Stomach (tissue), 4 donors: ENCODE results near the gene PRR27.

Experiments
- EP300 ChIP-seq: sonication (generic); formaldehyde crosslinking; IDR thresholded peaks from one replicate; pipeline ENCODE4 v1.6.1; 2017; ENCODE audit warnings: antibody characterized with exemption
- POLR2A ChIP-seq, 4 donors: fragments of 450-650 bp; IDR thresholded peaks; one replicate each; pipeline ENCODE4 v1.6.1; 2016; ENCODE audit warnings: antibody characterized with exemption in 4 of 4, control low read depth in 2 of 4, mild to moderate bottlenecking in 1 of 4, moderate library complexity in 1 of 4
- POLR2AphosphoS5 ChIP-seq, 3 donors: sonication (generic); formaldehyde crosslinking; IDR thresholded peaks; one replicate each; pipeline ENCODE4 v1.6.1; 2016; ENCODE audit warnings: antibody characterized with exemption in 3 of 3
- TF ChIP-seq, protein P1 (sequence below), 7 experiments: fragments of 450-650 bp in 4 of 7; fragments of 200-600 bp in 3 of 7; sonication (generic) in 3 of 7; IDR thresholded peaks; one replicate each; pipeline ENCODE4 v1.5.1; 2016 to 2019; ENCODE audit warnings: antibody characterized with exemption in 7 of 7, control low read depth in 2 of 7, mild to moderate bottlenecking in 1 of 7

DNA sequence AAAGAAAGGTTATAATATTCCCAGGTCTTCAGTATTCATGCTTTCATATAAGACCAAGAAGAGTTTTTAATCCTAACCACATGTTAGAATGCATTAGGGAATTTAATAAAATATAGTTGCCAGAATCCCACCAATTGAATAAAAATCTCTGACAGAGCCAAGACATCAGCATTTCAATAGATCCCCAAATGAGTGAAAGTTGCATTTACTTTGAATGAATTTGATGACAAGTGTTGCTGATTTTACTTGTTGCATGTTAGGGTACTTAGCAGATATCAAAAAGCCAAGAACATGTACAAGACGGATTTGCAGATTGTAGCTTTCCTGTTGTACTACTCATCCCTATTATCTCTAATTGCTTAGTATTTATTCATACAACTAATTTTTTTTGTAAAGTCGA is 39.9 kb upstream of the PRR27 start:
- TF ChIP-seq, protein P1, sequence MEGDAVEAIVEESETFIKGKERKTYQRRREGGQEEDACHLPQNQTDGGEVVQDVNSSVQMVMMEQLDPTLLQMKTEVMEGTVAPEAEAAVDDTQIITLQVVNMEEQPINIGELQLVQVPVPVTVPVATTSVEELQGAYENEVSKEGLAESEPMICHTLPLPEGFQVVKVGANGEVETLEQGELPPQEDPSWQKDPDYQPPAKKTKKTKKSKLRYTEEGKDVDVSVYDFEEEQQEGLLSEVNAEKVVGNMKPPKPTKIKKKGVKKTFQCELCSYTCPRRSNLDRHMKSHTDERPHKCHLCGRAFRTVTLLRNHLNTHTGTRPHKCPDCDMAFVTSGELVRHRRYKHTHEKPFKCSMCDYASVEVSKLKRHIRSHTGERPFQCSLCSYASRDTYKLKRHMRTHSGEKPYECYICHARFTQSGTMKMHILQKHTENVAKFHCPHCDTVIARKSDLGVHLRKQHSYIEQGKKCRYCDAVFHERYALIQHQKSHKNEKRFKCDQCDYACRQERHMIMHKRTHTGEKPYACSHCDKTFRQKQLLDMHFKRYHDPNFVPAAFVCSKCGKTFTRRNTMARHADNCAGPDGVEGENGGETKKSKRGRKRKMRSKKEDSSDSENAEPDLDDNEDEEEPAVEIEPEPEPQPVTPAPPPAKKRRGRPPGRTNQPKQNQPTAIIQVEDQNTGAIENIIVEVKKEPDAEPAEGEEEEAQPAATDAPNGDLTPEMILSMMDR (IDR thresholded peaks at IDR 0.05) = no peak
- no peak for TF ChIP-seq POLR2A (IDR thresholded peaks at IDR 0.05)
- TF ChIP-seq EP300 = no peak
- TF ChIP-seq POLR2AphosphoS5 (IDR thresholded peaks at IDR 0.05) = no peak
